ENCODE measurements around the gene ASPSCR1. TPM values are rescaled to one million over a fixed set of nuclear protein-coding genes. Genes with fewer than 3 reads are reported as not detected.

ASPSCR1 gene
- total and polyA plus RNA-seq, 10 donors: 20.2 to 58.8 (median 33.5) TPM

DNA sequence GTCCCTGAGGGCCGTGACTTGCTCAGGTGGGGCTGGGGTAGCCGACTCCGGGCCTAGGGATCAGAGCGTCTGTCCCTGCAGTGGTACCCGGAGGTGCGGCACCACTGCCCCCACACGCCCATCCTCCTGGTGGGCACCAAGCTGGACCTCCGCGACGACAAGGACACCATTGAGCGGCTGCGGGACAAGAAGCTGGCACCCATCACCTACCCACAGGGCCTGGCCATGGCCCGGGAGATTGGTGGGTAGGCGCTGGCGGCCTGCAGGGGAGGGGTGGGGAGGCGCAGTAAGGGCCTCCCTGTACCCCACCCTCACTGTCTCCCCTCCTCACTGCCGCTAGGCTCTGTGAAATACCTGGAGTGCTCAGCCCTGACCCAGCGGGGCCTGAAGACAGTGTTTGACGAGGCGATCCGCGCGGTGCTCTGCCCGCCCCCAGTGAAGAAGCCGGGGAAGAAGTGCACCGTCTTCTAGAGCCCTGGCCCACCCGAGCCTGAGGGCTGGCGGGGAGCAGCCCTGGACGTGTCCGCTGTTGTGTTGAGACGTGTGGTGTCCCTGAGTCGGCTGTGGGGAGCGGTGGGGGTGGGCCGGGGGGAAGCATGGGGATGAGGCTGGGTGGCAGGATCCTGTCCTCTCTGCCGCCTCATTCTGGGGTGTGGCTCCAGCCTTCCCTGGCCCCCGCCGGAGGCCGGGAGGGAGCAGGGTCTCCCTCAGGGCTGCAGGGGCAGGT, 56.1 kb downstream of the ASPSCR1 start:
- no peak for DNase-seq
- H3K9me3 ChIP-seq: no peaks in the 10 kb centered on the region
- peaks cover 16 to 64% (median 44%) of the 10 kb centered on the region in 6 donors for H3K4me1 ChIP-seq
- intact Hi-C loops (cut with DNase I; ENCODE audit: low total_unique reads): loop anchor here (2.0 kb wide), 1 partner anchor 121 kb away; no protein-coding TSS in a partner anchor
- 92 to 96% (median 94%) methylated on average over 19 to 38 of the region's 38 CpGs for WGBS, 5 donors
- H3K36me3 ChIP-seq: peaks cover 0 to 23% (median 0%) of the 10 kb centered on the region in 6 donors
- no peak overlapping the region for H3K27ac ChIP-seq
- TF ChIP-seq, protein P1, sequence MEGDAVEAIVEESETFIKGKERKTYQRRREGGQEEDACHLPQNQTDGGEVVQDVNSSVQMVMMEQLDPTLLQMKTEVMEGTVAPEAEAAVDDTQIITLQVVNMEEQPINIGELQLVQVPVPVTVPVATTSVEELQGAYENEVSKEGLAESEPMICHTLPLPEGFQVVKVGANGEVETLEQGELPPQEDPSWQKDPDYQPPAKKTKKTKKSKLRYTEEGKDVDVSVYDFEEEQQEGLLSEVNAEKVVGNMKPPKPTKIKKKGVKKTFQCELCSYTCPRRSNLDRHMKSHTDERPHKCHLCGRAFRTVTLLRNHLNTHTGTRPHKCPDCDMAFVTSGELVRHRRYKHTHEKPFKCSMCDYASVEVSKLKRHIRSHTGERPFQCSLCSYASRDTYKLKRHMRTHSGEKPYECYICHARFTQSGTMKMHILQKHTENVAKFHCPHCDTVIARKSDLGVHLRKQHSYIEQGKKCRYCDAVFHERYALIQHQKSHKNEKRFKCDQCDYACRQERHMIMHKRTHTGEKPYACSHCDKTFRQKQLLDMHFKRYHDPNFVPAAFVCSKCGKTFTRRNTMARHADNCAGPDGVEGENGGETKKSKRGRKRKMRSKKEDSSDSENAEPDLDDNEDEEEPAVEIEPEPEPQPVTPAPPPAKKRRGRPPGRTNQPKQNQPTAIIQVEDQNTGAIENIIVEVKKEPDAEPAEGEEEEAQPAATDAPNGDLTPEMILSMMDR (IDR thresholded peaks at IDR 0.05 in 8 of 11, conservative IDR thresholded peaks at IDR 0.05 in 3 of 11): no peak
- TF ChIP-seq POLR2AphosphoS5 (IDR thresholded peaks at IDR 0.05) (peak in 1 of 3 donors; percentile 9), POLR2A (IDR thresholded peaks at IDR 0.05) (no peak)
- H3K27me3 ChIP-seq (replicated peaks in 1 of 7): peaks cover 0 to 24% (median 7%) of the 10 kb centered on the region in 7 donors
- H3K4me3 ChIP-seq: no peak overlapping the region

DNA sequence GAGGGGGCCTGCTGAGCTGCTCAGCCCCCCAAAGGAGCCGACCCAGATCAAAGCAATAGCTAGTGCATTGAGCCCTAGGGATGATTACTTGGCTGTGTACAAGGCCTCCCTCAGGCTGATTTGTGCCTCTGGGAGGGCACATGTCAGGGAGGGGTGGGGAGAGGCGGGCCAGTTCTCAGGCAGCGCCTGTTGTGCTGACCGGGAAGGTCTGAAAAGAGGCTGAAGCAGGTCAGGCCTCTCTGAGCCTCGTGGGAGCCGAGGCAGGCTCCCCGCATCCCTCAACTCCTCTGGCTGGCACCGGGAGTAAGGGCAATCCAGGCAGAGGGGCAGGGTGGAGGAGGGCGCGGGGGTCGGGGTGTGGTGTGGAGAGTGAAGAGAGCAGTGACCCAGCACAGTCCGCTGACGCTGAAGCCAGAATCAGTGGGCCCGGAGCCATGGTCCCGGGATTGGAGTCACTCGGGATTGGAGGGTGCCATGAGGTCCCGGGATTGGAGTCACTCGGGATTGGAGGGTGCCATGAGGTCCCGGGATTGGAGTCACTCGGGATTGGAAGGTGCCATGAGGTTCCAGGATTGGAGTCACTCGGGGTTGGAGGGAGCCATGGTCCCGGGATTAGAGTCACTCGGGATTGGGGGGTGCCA, 57.1 kb downstream of the ASPSCR1 start:
- no peaks in the 10 kb centered on the region for H3K9me3 ChIP-seq
- H3K4me1 ChIP-seq: peaks cover 16 to 69% (median 47%) of the 10 kb centered on the region in 6 donors
- TF ChIP-seq POLR2AphosphoS5 (IDR thresholded peaks at IDR 0.05) (no peak), POLR2A (IDR thresholded peaks at IDR 0.05) (no peak)
- TF ChIP-seq, protein P1 (IDR thresholded peaks at IDR 0.05 in 8 of 11, conservative IDR thresholded peaks at IDR 0.05 in 3 of 11): no peak
- H3K4me3 ChIP-seq: no peak overlapping the region
- H3K27me3 ChIP-seq (replicated peaks in 1 of 7): peaks cover 0 to 24% (median 7%) of the 10 kb centered on the region in 7 donors
- H3K36me3 ChIP-seq: peaks cover 0 to 14% (median 0%) of the 10 kb centered on the region in 6 donors
- H3K27ac ChIP-seq: no peak overlapping the region
- DNase-seq: no peak
- 85 to 95% (median 93%) methylated on average over 22 to 23 of the region's 23 CpGs for WGBS, 5 donors
- intact Hi-C loops (cut with DNase I; ENCODE audit: low total_unique reads): no loop called here

DNA sequence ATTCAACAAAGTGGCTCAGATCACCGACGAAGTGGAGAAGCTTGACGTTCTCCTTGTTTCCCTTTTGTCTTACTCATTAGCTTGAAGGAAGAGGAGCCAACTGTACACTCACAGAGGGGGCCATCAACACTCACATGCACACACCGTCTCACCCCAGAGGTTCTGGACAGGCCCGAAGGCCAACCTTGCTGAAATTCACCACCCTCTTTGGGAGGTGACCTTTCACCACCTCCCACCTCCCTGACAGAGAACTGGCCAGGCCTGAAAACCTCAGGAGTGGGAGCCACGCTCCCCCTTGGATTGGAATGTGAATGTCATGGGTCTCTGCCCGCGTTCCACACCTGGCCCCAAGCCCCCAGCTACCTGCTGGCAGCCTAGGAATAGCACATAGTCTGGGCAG, 58.1 kb downstream of the ASPSCR1 start:
- Histone ChIP-seq H3K36me3 (peaks cover 0 to 12% (median 0%) of the 10 kb centered on the region in 6 donors), H3K9me3 (no peaks in the 10 kb centered on the region), H3K4me1 (peaks cover 9 to 59% (median 37%) of the 10 kb centered on the region in 6 donors), H3K27me3 (replicated peaks in 1 of 7) (peaks cover 0 to 19% (median 7%) of the 10 kb centered on the region in 7 donors), H3K4me3 (no peak overlapping the region), H3K27ac (no peak overlapping the region)
- TF ChIP-seq, protein P1 (IDR thresholded peaks at IDR 0.05 in 8 of 11, conservative IDR thresholded peaks at IDR 0.05 in 3 of 11): no peak
- TF ChIP-seq POLR2AphosphoS5 (IDR thresholded peaks at IDR 0.05) (no peak), POLR2A (IDR thresholded peaks at IDR 0.05) (no peak)
- intact Hi-C loops (cut with DNase I; ENCODE audit: low total_unique reads): no loop called here
- WGBS, 5 donors: 83 to 96% (median 93%) methylated on average over 7 to 8 of the region's 8 CpGs
- DNase-seq: no peak

Measured in spleen (tissue), 11 donors.